Cardiac muscle cell (in vitro differentiated cells and primary cell): ENCODE results near the gene ALG9. TPM values are rescaled to one million over a fixed set of nuclear protein-coding genes. Genes with fewer than 3 reads are reported as not detected.

Experiments
- DNase-seq, 2 donors: peaks; one replicate each; pipeline versions ENCODE4 v3.0.0 to v3.0.0-alpha.2; 2010 to 2017; ENCODE audit warnings: low read depth in 1 of 2, low spot score in 1 of 2
- H3K27ac ChIP-seq: fragments of 200-600 bp; sonication (generic); 2 replicates; pipeline ENCODE4 v1.5.1; 2016
- H3K27me3 ChIP-seq: fragments of 200-600 bp; sonication (generic); 2 replicates; pipeline ENCODE4 v1.6.0; 2016; ENCODE audit warnings: control low read depth
- H3K36me3 ChIP-seq: fragments of 200-600 bp; sonication (generic); 2 replicates; pipeline ENCODE4 v1.5.1; 2016; ENCODE audit warnings: control low read depth
- H3K4me1 ChIP-seq: fragments of 200-600 bp; sonication (generic); 2 replicates; pipeline ENCODE4 v1.8.1; 2017; ENCODE audit warnings: low read depth, mild to moderate bottlenecking, mixed run types
- H3K4me3 ChIP-seq: fragments of 200-600 bp; sonication (generic); 2 replicates; pipeline ENCODE4 v1.5.1; 2016; ENCODE audit warnings: mild to moderate bottlenecking
- H3K9me3 ChIP-seq: fragments of 200-600 bp; sonication (generic); 2 replicates; pipeline ENCODE4 v1.5.1; 2017; ENCODE audit warnings: low read depth, mild to moderate bottlenecking, control low read depth
- polyA plus RNA-seq: library from polyadenylated mRNA; unstranded; fragments of >200 nt; fragmentation: Nextera tagmentation; extraction: Ambion mirVana; gene quantifications from 2 replicates; pipeline ENCODE4 v1.2.1, GENCODE V29; 2016
- total RNA-seq: library from RNA; depleted of rRNA; stranded (reverse); fragments of >200 nt; gene quantifications from 2 replicates; pipeline ENCODE4 v1.2.3, GENCODE V29; 2016
- TF ChIP-seq, protein P1 (sequence below): IDR thresholded peaks from 2 replicates; pipeline ENCODE4 v1.5.1; 2012; ENCODE audit warnings: low read depth, mild to moderate bottlenecking, low read length

ALG9 gene
- total and polyA plus RNA-seq, 2 experiments from 2014 or later = 32.8 to 49.9 TPM

DNA sequence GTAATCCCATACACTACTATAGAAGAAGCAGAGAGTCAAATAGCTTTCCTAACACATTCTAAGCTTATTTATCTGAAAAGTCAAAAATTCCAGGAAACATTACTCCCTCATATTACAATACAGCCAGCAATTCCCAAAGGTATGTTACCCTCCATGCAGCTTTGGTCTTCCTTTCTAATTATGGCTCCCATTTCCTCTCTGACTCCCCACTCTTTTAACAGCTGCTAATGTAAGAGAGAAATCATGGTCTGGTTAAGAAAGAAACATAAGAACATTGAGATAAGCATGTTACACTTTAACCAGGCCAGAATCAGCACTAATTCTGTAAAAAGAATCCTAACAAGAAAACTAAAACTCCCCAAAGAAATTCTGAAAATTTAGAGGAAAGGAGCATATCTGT lies 112.0 kb downstream of the ALG9 start:
- no peaks in the 10 kb centered on the region for H3K4me1 ChIP-seq
- TF ChIP-seq, protein P1, sequence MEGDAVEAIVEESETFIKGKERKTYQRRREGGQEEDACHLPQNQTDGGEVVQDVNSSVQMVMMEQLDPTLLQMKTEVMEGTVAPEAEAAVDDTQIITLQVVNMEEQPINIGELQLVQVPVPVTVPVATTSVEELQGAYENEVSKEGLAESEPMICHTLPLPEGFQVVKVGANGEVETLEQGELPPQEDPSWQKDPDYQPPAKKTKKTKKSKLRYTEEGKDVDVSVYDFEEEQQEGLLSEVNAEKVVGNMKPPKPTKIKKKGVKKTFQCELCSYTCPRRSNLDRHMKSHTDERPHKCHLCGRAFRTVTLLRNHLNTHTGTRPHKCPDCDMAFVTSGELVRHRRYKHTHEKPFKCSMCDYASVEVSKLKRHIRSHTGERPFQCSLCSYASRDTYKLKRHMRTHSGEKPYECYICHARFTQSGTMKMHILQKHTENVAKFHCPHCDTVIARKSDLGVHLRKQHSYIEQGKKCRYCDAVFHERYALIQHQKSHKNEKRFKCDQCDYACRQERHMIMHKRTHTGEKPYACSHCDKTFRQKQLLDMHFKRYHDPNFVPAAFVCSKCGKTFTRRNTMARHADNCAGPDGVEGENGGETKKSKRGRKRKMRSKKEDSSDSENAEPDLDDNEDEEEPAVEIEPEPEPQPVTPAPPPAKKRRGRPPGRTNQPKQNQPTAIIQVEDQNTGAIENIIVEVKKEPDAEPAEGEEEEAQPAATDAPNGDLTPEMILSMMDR = no peak
- H3K9me3 ChIP-seq = no peaks in the 10 kb centered on the region
- H3K36me3 ChIP-seq = peaks cover 33% of the 10 kb centered on the region
- H3K4me3 ChIP-seq = no peak overlapping the region
- H3K27ac ChIP-seq = no peak overlapping the region
- peak in 1 of 2 donors; percentile 65 for DNase-seq
- H3K27me3 ChIP-seq = no peaks in the 10 kb centered on the region

DNA sequence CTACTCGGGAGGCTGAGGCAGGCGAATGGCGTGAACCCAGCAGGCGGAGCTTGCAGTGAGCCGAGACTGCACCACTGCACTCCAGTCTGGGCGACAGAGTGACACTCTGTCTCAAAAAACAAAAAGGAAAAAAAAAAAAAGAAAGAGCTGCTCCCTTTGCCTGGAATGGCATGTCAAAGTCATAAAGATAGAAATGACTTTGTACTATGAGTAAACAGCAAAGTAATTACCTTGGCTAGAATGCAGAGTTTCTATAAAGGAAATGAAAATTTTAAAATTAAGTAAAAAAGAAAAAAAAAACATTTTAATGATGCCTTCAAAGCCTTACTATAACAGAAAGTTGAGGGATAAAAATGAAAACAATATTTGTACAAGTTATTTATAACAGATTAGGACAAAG lies 115.3 kb downstream of the ALG9 start:
- TF ChIP-seq, protein P1 = no peak
- H3K4me1 ChIP-seq = no peaks in the 10 kb centered on the region
- no peak overlapping the region for H3K4me3 ChIP-seq
- no peaks in the 10 kb centered on the region for H3K9me3 ChIP-seq
- DNase-seq = no peak
- H3K36me3 ChIP-seq = peaks cover 55% of the 10 kb centered on the region
- no peak overlapping the region for H3K27ac ChIP-seq
- no peaks in the 10 kb centered on the region for H3K27me3 ChIP-seq

DNA sequence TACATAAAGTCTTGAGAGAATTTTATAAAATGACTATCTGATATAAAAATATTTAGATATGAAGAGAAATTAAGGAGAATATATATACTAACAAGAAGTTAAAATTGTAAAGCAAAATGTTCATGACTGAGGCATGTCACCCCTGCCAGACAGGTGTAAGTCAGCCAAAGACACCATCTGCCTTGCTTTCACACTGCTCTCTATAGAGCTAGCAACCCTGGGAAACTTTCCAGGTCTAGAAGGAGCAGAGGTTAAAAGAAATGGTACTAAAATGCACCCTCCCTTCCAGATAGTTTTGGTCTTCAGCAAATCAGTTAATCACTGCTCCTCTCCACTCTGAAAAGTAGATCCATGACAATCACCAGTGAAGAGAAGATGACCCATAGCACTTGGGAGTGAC lies 121.7 kb downstream of the ALG9 start:
- TF ChIP-seq, protein P1 = no peak
- H3K36me3 ChIP-seq = peaks cover 42% of the 10 kb centered on the region
- DNase-seq = no peak
- no peak overlapping the region for H3K4me3 ChIP-seq
- H3K4me1 ChIP-seq = no peaks in the 10 kb centered on the region
- no peak overlapping the region for H3K27ac ChIP-seq
- no peaks in the 10 kb centered on the region for H3K9me3 ChIP-seq
- H3K27me3 ChIP-seq = no peaks in the 10 kb centered on the region

DNA sequence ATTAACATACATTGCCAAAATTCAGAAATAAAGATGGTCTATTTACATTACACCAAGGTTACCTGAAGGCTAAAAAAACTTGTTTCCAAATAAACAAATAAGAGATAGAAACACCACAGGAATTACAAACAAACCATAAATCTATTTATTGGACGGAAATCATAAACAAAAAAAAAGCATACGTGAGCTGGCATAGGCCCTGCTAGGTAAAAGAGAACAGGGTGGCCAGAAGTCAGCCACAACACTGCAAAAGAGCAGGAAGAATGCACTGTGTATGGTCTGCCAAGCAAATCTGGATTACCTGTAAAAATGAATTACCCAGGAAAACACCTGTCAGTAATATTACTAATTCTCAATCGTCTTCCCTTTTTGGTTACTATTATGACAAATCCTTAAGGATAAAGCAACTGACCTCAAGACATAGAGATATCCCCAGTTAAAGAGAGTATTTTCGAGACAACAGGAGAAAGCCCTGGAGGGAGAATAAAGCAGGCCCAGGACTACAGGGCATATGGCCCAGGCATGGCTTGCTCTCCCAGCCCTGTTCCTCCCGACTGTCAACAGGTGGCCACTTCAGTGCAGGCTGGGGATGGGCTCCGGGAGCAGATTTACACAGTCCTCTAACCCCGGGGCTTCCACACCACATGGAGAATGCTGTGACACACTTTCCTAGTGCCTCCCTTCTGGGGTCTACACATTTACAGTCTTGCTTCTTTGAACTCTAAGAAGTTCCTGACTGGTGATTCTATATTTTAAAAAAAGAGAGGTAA lies 123.2 kb downstream of the ALG9 start:
- peaks cover 28% of the 10 kb centered on the region for H3K36me3 ChIP-seq
- DNase-seq = no peak
- TF ChIP-seq, protein P1 = no peak
- H3K4me3 ChIP-seq = no peak overlapping the region
- H3K4me1 ChIP-seq = no peaks in the 10 kb centered on the region
- H3K9me3 ChIP-seq = no peaks in the 10 kb centered on the region
- H3K27ac ChIP-seq = no peak overlapping the region
- no peaks in the 10 kb centered on the region for H3K27me3 ChIP-seq

DNA sequence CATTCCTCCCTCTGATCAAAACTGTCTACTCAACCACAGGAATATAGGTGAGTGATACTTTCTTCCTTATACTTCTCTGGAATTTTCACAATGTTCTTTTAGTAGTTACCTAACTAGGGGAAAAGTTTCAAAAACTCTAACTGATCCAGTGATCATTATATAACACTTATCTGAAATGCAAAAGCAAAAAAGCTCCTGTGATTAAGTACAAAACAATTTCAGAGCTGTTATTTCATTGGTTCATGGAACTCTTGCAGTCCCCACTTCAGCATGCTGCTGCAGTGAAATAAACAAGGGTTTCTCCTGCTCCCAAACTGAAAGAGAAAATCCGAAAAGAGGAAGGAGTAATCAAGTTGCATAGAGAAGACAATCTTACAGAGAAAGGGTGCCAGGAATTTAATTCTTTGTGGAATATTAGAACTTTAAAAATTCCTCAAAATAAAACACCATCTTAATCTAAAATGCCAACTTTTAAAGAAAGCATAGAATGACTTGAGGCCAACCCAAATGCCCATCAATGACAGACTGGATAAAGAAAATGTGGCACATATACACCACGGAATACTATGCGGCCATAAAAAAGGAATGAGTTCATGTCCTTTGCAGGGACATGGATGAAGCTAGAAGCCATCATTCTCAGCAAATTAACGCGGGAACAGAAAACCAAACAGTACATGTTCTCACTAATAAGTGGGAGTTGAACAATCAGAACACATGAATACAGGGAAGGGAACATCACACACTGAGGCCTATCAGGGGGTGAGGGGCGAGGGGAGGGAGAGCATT lies 125.5 kb downstream of the ALG9 start:
- H3K27ac ChIP-seq = no peak overlapping the region
- H3K27me3 ChIP-seq = no peaks in the 10 kb centered on the region
- H3K4me3 ChIP-seq = no peak overlapping the region
- no peaks in the 10 kb centered on the region for H3K9me3 ChIP-seq
- H3K36me3 ChIP-seq = peaks cover 13% of the 10 kb centered on the region
- TF ChIP-seq, protein P1 = no peak
- peak in 1 of 2 donors; percentile 70 for DNase-seq
- H3K4me1 ChIP-seq = peaks cover 13% of the 10 kb centered on the region
